Endothelial cell of umbilical vein (primary cell): ENCODE measurements around the gene ACTR8.

ENCODE experiments used
- CTCF ChIP-seq, 2 donors: IDR thresholded peaks; 1 replicate in 1 of 2; 2 replicates in 1 of 2; pipeline ENCODE4 v1.5.1; 2011; ENCODE audit warnings: low read length in 2 of 2, mild to moderate bottlenecking in 2 of 2, moderate library complexity in 2 of 2, control low read depth in 1 of 2, inconsistent platforms in 1 of 2, low read depth in 1 of 2; ENCODE audit not compliant: insufficient read depth in 1 of 2; ENCODE audit errors: extremely low read depth in 1 of 2
- EZH2 ChIP-seq: IDR thresholded peaks from 2 replicates; pipeline ENCODE4 v1.6.1; 2012; ENCODE audit warnings: borderline replicate concordance, low read depth, mild to moderate bottlenecking, moderate library complexity, low read length, inconsistent platforms; ENCODE audit not compliant: severe bottlenecking
- FOS ChIP-seq: IDR thresholded peaks from 2 replicates; pipeline ENCODE4 v1.6.1; 2011; ENCODE audit warnings: mild to moderate bottlenecking, low read length, moderate library complexity, borderline replicate concordance; ENCODE audit not compliant: insufficient read depth
- JUN ChIP-seq: IDR thresholded peaks from 2 replicates; pipeline ENCODE4 v1.6.1; 2011; ENCODE audit warnings: borderline replicate concordance, low read depth; ENCODE audit not compliant: insufficient read length, insufficient read depth
- POLR2A ChIP-seq: IDR thresholded peaks from 2 replicates; pipeline ENCODE4 v1.6.1; 2012; ENCODE audit warnings: low read depth, mild to moderate bottlenecking, control low read depth, low read length
- POLR2AphosphoS5 ChIP-seq: IDR thresholded peaks from 2 replicates; pipeline ENCODE4 v1.6.1; 2012; ENCODE audit warnings: low read depth, mild to moderate bottlenecking, control low read depth, low read length, moderate library complexity; ENCODE audit not compliant: insufficient read depth

- TF ChIP-seq POLR2A = no peak
- TF ChIP-seq POLR2AphosphoS5 = no peak
- TF ChIP-seq CTCF (IDR thresholded peaks at IDR 0.05; ENCODE audit: extremely low read depth in 1 of 2, insufficient read depth in 1 of 2, low read depth in 1 of 2, low read length in 2 of 2) = no peak
- TF ChIP-seq EZH2 = no peak
- no peak for TF ChIP-seq FOS
- TF ChIP-seq JUN = no peak
Observed at GRCh38 chr3:53902067-53902466, 20.1 kb upstream of the ACTR8 start.
